Neural progenitor cell (in vitro differentiated cells): ENCODE results near the gene IQCK. TPM values are rescaled to one million over a fixed set of nuclear protein-coding genes. Genes with fewer than 3 reads are reported as not detected.

Source experiments
- DNase-seq: peaks from one replicate; pipeline ENCODE4 v3.0.0-alpha.2; 2016; ENCODE audit warnings: low spot score
- H2AFZ ChIP-seq: fragments of 200-600 bp; sonication (generic); replicated peaks from 2 replicates; pipeline ENCODE4 v1.6.1; 2016; ENCODE audit warnings: antibody characterized with exemption
- H3F3A ChIP-seq: fragments of 200-600 bp; sonication (generic); 2 replicates; pipeline ENCODE4 v1.6.1; 2016; ENCODE audit warnings: antibody characterized with exemption, low read depth
- H3K27ac ChIP-seq: fragments of 200-600 bp; sonication (generic); 2 replicates; pipeline ENCODE4 v1.5.1; 2016; ENCODE audit warnings: mild to moderate bottlenecking
- H3K27me3 ChIP-seq: fragments of 200-600 bp; sonication (generic); 2 replicates; pipeline ENCODE4 v1.6.1; 2016; ENCODE audit warnings: mild to moderate bottlenecking, moderate library complexity
- H3K36me3 ChIP-seq: fragments of 200-600 bp; sonication (generic); 2 replicates; pipeline ENCODE4 v1.5.1; 2016
- H3K4me1 ChIP-seq: fragments of 200-600 bp; sonication (generic); 2 replicates; pipeline ENCODE4 v1.6.1; 2016; ENCODE audit warnings: mixed run types
- H3K4me2 ChIP-seq: fragments of 200-600 bp; sonication (generic); 2 replicates; pipeline ENCODE4 v1.6.1; 2016
- H3K4me3 ChIP-seq: fragments of 200-600 bp; sonication (generic); 2 replicates; pipeline ENCODE4 v1.5.1; 2016
- H3K79me2 ChIP-seq: fragments of 200-600 bp; sonication (generic); 2 replicates; pipeline ENCODE4 v1.6.1; 2016; ENCODE audit warnings: low read depth
- H3K9ac ChIP-seq: fragments of 200-600 bp; sonication (generic); 2 replicates; pipeline ENCODE4 v1.6.1; 2016
- H3K9me3 ChIP-seq: fragments of 200-600 bp; sonication (generic); 2 replicates; pipeline ENCODE4 v1.5.1; 2016; ENCODE audit warnings: low read depth
- H4K20me1 ChIP-seq: fragments of 200-600 bp; sonication (generic); 2 replicates; pipeline ENCODE4 v1.6.1; 2016; ENCODE audit warnings: low read depth
- H3K27ac Mint-ChIP-seq: 3 replicates; pipeline ENCODE4 v1.8.0; 2021; ENCODE audit warnings: mixed read lengths
- H3K27me3 Mint-ChIP-seq: 2 replicates; pipeline ENCODE4 v1.8.0; 2022; ENCODE audit warnings: low read depth, mild to moderate bottlenecking, inconsistent platforms, moderate library complexity, mixed read lengths; ENCODE audit not compliant: insufficient read depth
- H3K36me3 Mint-ChIP-seq: 3 replicates; pipeline ENCODE4 v1.8.0; 2021; ENCODE audit warnings: mixed read lengths
- H3K4me1 Mint-ChIP-seq: 3 replicates; pipeline ENCODE4 v1.8.0; 2021; ENCODE audit warnings: mixed read lengths
- H3K4me3 Mint-ChIP-seq: 3 replicates; pipeline ENCODE4 v1.8.0; 2021; ENCODE audit warnings: mild to moderate bottlenecking, moderate library complexity, mixed read lengths
- H3K9me3 Mint-ChIP-seq: 3 replicates; pipeline ENCODE4 v1.8.0; 2020; ENCODE audit warnings: mixed read lengths
- CTCF ChIP-seq: fragments of 200-600 bp; sonication (generic); IDR thresholded peaks from 2 replicates; pipeline ENCODE4 v1.5.1; 2017; ENCODE audit warnings: antibody characterized with exemption, mild to moderate bottlenecking
- EZH2 ChIP-seq: fragments of 200-600 bp; sonication (generic); IDR thresholded peaks from 2 replicates; pipeline ENCODE4 v1.6.1; 2017; ENCODE audit warnings: antibody characterized with exemption, mild to moderate bottlenecking, moderate library complexity
- EZH2phosphoT487 ChIP-seq: fragments of 200-600 bp; sonication (generic); IDR thresholded peaks from 2 replicates; pipeline ENCODE4 v1.6.1; 2017; ENCODE audit warnings: antibody characterized with exemption
- total RNA-seq: library from RNA; depleted of rRNA; stranded (reverse); fragments of >200 nt; gene quantifications from 2 replicates; pipeline ENCODE4 v1.2.3, GENCODE V29; 2015; ENCODE audit warnings: low replicate concordance

The IQCK gene
- total RNA-seq, 1 donor from 2014 or later = 22.1 TPM

- Mint-ChIP-seq H3K4me3 (no peak overlapping the region), H3K9me3 (no peaks in the 10 kb centered on the region), H3K4me1 (peaks cover 28% of the 10 kb centered on the region), H3K27me3 (no peaks in the 10 kb centered on the region), H3K36me3 (peaks cover 11% of the 10 kb centered on the region), H3K27ac (no peak overlapping the region)
- Histone ChIP-seq H2AFZ (no peak overlapping the region), H3K4me2 (no peak overlapping the region), H3K27me3 (no peaks in the 10 kb centered on the region), H3K9ac (no peak overlapping the region), H4K20me1 (no peaks in the 10 kb centered on the region), H3K9me3 (no peaks in the 10 kb centered on the region), H3K4me3 (no peak overlapping the region), H3K36me3 (no peaks in the 10 kb centered on the region), H3K27ac (no peak overlapping the region), H3K4me1 (no peaks in the 10 kb centered on the region), H3F3A (no peaks in the 10 kb centered on the region), H3K79me2 (no peaks in the 10 kb centered on the region)
- DNase-seq = no peak
- TF ChIP-seq EZH2 = no peak
- TF ChIP-seq CTCF = no peak
- no peak for TF ChIP-seq EZH2phosphoT487
These were observed 39.9 kb downstream of the IQCK start for GRCh38 chr16:19757762-19758595.

GRCh38 chr16:19760356-19761060 is 42.4 kb downstream of the IQCK start:
- no peaks in the 10 kb centered on the region for H3F3A ChIP-seq
- H3K9me3 Mint-ChIP-seq = no peaks in the 10 kb centered on the region

GRCh38 chr16:19765860-19766553 is 47.9 kb downstream of the IQCK start:
- H4K20me1 ChIP-seq = no peaks in the 10 kb centered on the region
- Mint-ChIP-seq H3K27ac (no peak overlapping the region), H3K4me3 (no peak overlapping the region), H3K4me1 (peaks cover 6% of the 10 kb centered on the region), H3K36me3 (peaks cover 37% of the 10 kb centered on the region), H3K27me3 (no peaks in the 10 kb centered on the region), H3K9me3 (peaks cover 14% of the 10 kb centered on the region)
- no peaks in the 10 kb centered on the region for H3F3A ChIP-seq
- H3K79me2 ChIP-seq = no peaks in the 10 kb centered on the region
- H3K36me3 ChIP-seq = no peaks in the 10 kb centered on the region
- no peak overlapping the region for H2AFZ ChIP-seq
- H3K27ac ChIP-seq = no peak overlapping the region
- no peaks in the 10 kb centered on the region for H3K27me3 ChIP-seq
- DNase-seq = no peak
- no peak overlapping the region for H3K9ac ChIP-seq
- no peaks in the 10 kb centered on the region for H3K4me1 ChIP-seq
- TF ChIP-seq EZH2phosphoT487 = no peak
- no peak for TF ChIP-seq CTCF
- no peak for TF ChIP-seq EZH2
- H3K9me3 ChIP-seq = no peaks in the 10 kb centered on the region
- H3K4me2 ChIP-seq = no peak overlapping the region
- H3K4me3 ChIP-seq = no peak overlapping the region

More at GRCh38 chr16:19760356-19761060, 42.4 kb downstream of the IQCK start:
- H3K4me1 Mint-ChIP-seq = peaks cover 27% of the 10 kb centered on the region
- Histone ChIP-seq H2AFZ (no peak overlapping the region), H4K20me1 (no peaks in the 10 kb centered on the region), H3K9ac (no peak overlapping the region), H3K9me3 (no peaks in the 10 kb centered on the region), H3K27ac (no peak overlapping the region), H3K4me1 (no peaks in the 10 kb centered on the region), H3K79me2 (no peaks in the 10 kb centered on the region), H3K4me2 (no peak overlapping the region), H3K27me3 (no peaks in the 10 kb centered on the region), H3K36me3 (no peaks in the 10 kb centered on the region), H3K4me3 (no peak overlapping the region)
- no peak for DNase-seq
- H3K36me3 Mint-ChIP-seq = peaks cover 12% of the 10 kb centered on the region
- no peaks in the 10 kb centered on the region for H3K27me3 Mint-ChIP-seq
- no peak for TF ChIP-seq EZH2
- TF ChIP-seq CTCF = no peak
- no peak for TF ChIP-seq EZH2phosphoT487
- no peak overlapping the region for H3K4me3 Mint-ChIP-seq
- H3K27ac Mint-ChIP-seq = no peak overlapping the region
